Suppressor macrophage (primary cell): ENCODE measurements around the gene NFATC4.

Experiments used
- DNase-seq, 4 experiments: peaks; one replicate each; pipeline ENCODE4 v3.0.0-alpha.2; 2020 to 2022

Gene NFATC4

DNA sequence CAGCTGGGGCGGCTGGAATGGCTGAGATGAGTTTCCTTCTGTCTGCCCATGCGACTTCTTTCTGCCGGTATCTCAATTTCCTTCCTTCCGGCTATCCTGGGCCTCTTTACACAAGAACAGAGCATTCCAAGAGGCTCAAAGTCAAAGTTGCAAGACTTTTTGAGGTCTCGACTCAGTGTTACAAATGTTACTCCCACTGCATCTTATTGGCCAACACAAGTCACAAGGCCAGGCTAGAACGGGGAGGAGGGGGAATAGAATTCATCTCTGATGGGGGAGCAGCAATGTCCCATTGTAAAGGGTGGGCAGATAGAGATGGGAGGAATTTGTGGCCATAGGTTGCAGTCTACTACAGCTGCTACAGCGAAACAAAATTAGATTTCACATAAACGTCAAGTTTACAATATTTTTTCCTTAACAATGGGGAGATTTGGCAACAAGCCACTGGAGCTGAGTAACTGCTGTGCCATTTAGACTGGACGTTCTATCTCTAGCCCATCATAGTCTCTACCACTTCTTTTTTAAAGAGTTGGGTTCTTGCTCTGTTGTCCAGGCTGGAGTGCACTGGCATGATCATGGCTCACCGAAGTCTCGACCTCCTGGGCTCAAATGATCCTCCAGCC is 21.4 kb downstream of the NFATC4 start:
- DNase-seq: no peak

DNA sequence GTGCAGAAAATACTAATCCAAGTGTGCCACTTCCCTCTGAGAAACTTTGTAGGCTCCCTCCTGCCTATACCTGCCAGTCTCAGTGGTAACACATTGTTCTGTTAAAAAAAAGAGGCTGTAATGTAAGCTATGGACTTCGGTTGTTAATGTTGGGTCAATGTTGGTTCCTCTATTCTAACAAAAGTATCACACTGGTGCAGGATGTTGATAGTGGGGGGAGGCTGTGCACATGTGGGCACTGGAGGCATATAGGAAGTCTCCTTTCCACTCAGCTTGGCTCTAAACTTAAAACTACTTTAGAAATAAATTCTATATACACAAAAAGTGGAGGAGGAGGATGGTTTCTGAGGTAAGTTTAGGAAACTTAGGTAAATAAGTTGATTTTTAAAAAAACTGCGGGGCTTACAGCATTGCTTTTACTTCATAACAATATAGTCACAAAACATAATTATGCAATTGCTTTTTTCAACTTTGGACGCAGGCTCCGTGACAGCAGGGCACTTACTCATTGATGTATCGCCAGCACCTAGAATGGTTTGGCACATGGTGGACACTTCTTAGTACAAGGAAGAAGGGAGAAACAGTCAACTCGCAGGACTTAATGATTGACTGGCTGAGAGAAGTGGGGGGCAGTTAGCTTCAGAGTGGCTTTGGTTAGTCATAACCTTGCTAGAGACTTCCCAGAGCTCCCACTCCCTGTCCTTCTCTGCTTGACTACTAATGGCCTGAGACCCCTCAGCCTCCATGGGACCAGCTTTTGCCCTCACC is 22.9 kb downstream of the NFATC4 start:
- peak; percentile 17 to 47 (median 38) for DNase-seq

DNA sequence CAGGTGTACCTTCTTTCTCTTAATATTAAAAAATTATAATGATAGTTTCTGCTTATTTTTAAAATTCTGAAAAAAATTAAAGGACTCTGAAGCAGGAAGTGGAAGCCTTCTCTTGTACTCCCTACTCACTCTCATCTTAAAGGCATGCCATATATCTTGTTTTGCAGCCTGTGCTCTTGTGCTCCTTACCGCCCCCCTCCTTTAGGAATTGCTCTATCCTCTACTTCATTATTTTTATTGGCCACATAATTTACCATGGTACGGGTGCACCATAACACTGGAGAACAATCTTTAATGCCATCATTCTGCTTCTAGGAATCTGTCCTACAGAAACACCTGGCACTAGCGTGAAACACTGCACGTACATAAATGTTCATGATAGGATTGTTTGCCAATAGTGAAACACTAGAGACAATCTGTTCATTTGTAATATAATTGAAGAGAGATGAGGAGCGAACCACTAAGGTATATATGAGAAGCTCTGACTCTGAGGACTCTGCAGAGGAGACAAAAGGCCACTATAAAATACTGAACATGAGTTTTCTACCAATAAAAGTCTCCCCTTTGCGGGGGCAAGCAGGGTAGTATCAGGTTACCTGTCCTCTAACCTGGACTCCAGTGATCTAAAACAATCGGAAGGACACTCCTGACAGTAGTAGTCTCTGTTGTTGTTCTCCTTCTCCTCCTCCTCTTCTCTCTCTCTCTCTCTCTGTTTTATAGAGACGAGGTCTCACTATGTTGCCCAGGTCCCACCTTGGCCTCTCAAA is 24.5 kb downstream of the NFATC4 start:
- DNase-seq: no peak

DNA sequence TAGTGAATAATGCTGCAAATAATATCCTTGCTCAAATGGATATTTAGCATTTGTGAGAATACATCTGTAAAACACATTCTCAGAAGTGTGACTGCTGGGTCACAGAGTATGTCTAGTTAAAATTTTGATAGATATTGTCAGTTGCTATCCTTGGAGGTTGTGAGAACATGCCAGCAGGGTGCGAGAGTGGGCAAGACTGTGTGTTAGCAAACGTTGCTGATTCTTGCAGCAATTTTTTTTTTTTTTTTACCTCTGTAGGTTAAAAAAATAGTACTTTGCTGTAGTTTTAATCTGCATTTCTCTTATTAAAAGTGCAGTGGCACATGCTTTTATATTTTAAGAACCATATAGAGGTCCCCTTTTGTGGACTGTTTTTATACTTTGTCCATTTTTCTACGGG is 26.3 kb downstream of the NFATC4 start:
- no peak for DNase-seq

DNA sequence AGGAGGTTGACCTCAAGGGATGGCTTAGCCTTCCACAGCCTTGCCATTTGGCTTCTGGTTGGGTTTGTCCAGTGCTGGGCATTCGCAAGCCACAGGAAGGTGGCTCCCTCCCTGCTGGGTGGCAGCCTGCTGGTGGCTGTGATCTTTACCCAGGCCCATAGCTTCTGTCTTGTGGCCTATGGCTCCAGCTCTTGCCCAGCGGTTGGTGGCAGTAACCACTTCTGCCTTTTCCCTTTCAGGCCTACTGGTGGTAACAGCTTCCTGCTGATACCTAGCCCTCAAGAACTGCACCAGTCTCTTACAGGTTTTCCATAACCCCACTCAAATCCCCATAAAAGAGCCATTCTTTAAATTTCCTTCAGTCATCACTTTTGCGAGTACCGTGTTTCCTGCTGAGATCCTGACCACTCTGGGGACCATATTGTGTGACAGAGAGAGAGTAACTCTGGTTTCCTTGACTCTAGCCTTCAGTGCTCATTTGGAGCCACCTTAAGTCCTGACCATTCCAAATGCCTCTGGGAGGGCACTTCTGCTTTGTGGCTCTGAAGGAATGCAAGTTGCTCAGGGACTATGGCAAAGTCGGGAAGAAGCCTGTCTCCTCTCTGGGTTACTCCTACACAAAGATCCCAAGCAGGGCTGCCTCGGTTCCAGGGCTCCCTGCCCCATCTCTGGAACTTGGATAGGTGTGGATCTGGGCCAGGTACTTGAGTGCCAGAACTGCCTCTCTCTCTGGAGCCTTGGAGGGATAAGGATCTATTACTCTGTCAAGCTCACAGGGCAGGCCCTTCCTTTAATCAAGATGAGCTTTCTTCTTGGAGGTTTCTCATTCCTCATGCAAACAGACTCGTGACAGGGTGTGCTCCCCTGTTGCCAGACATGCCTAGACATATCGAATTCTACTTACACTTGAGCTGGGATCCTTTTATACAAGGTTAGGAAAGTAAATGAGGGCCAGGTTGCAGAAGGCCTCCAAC is 27.9 kb downstream of the NFATC4 start:
- DNase-seq: peak in 3 of 4 experiments; percentile 42 to 64 (median 62)

DNA sequence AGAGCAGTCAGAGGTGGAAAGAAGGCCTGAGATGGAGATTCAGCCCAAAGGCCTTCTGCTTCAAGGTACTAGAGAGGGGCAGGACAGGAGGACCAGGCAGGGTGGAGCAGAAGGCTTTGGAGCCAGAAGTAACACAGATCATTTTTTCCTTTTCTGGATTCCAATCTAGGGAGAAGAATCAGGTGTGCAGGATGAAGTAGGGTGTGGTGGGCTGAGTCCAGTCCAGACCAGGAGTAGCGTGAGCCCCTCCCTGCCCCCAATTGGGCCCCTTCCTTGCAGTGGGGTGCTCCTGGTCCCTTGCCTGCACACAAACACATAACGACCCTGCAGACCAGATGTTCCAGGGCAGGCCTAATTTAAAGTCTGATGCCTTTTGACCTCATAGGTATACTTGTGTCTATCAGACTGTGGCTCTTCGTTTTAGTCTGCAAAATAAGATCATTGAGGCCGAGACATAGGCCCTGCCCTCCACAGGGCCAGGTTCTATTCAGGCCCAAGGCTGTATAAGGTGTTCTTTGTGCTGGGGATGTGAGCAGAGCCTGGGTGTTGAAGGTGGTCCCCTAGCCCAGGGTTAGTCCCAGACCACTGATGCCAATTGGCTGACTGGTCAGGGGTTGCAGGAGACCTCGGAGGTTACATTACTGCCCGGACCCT is 29.8 kb downstream of the NFATC4 start:
- no peak for DNase-seq

DNA sequence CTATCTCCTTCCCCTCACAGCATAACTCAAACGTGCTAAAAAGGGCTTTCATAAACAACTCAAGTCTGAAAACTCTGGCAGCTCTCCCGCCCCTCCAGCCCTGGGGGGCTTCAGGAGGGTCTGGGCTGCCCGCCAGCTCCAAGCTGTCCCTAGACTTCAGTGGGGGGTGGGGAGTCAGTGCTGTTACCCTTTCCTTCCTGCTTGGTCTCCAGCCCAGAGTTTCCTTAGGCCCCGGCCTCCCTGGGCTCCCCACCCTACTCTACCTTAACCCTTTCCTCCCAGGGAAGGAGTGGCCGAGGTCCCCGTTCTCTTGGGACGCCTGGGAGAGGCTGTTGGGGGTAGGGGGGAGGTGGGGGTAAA is 30.3 kb downstream of the NFATC4 start:
- DNase-seq: no peak

DNA sequence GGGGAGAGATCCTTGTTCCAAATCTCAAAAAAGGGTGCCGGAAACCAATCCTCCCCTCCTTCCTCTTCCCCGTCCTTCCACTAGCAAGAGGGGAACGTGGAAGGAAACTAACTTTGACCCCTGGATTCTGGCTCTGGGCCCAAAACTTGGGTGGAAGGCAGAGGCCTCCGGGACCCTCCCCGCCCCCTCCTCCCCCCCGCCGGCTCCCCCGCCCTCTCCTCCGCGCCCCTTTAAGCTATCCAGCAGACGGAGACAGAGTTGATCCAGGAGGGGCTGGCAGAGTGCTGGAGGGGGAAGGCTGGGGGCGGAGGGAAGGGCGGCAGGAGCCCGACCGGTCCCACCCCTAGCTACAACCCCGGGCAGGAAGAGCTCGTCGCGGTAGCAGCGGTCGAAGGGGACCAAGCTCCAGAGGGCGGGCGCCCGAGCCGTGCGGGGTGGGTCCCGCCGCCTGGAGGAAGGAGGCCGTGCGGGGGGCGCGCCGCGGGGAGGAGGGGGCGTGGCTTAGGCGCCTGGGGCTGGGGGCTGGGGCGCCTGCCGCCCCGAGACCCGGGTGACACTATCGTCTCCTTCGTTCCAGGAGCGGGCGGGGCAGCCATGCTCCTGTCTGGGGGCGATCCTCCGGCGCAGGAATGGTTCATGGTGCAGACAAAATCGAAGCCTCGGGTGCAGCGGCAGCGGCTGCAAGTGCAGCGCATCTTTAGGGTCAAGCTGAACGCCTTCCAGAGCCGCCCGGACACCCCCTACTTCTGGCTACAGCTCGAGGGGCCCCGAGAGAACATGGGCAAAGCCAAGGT is 30.9 kb downstream of the NFATC4 start, which contains the start of gene NYNRIN:
TSS of gene NYNRIN (plus strand) at position 351 of the 794 bp plus-strand sequence. CDS start at position 595, 244 bp downstream.
- peak in 3 of 4 experiments; percentile 9 to 23 (median 22) for DNase-seq

DNA sequence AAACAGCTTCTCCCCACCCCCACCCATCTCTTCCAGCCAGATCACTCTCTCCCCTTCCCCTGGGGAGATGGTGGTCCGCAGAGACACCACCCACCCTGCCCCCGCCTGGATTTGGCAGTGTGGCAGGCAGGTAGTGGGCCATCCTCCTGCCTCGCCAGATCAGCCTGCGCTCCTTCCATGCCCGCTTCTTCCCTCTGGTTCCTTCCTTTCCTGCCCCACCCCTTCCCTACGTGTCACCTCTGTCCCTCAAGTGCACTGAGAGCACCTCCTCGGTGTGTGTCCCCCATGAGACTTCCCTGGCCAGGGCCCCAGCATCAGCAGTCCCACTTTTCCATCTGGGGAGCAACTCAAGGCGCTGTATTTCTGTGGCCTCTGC is 31.5 kb downstream of the NFATC4 start:
- no peak for DNase-seq

DNA sequence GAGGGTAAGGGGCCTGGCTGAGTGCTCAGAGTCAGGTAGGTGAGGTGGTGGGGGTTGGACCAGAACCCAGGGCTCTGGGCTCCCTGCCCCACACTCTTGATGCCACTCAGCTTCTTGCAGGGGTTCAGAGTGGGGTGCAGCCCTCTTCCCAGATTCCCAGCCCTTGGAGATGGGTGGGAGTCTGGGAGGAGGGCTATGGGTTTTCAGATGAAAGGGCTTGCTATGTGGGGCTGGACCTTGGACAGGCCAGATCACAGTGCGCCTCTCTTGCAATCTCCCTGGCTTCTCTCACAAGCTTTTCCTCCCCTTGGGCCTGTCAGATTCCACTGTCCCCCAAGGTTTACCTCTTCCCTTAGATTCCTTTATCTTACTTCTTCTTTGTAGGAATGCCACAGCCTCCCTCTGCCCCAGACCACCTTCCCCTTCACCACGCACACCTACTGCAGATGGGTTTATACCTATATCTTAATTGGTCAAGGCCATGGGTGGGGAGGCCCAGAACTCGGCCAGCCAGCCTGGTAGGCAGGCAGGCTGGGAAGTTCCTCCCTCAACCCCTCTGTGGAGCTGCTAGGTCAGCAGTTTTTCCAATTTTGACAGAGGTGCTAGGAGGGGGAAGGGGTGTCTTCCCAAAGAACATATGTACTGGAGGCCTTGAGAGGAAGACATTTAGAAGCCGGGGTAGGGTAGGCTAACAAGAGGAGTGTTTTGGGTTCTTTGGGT is 32.2 kb downstream of the NFATC4 start:
- DNase-seq: peak in 2 of 4 experiments; percentile 35 to 64

DNA sequence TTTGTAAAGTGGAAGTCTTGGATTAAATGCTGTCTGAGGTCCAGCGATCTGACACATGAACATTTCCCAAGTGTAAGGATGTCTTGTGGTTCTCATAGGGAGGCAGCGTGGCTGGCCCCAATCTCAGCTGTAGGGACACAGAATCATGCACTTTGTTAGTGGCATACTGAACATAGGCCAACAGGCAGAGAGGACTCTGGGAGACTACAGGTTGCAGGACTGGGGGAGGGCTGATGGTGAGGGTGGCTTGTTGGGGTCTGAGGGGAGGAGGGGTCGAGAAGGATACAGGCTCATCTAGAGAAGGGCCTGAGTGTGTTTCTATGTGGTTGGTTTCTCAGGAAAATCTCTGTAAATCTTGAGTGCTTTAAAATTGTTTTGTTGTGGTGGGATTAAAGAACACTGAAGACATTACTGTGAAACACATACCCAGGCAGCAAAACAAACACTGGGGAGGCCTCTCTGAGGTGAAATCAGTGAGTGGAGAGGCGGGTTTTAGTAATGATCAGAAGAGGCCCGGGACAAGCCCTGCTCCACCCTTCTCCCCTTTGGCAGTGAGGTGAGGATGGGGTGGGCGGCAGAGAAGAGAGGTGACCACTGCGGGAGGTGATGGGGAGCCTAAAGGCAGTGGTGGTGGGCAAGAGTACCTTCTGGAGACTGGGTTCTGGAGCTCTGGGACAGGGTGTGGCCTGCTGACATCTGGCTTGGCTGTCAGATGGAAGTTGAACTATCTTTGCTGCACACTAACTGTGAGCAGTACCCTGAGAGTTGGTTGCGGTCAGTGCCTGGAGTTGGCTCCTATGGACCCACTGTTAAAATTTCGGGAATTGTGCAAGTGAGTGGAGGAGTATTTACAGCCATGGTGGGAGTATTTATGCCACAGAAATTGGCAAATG is 34.1 kb downstream of the NFATC4 start:
- DNase-seq: no peak

DNA sequence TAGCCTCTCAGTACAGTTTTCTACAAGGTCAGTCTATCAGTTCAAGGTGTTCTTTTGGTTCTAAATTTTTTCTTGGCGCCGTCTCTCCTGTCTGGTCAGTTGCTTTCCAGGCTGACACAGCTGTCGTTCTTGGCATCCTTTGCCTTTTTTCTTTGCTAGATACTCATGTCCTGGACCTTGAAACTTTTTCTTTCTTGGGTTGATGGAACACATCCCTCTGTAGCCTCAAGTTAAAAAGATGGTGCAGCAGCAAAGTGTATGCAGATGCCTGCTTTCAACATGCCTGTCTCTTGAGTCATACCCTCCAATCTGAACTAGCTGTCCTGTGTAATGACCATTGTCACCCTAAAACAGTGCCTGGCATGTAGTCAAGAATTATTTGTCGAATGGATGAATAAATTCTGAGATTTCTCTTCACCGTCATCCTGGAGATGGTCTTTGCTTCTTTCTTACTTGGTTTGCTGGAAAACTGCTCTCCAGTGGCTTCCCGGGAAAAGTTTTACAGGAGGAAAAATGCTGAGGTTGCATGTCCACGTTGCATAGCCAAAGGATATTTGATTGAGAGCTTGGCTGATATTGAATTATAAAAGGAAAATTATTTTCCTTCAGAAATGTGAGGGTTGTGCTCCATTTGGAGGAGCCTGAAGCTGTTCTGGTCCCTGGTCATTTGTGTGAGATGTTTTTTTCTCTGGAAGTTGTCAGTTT is 35.5 kb downstream of the NFATC4 start:
- DNase-seq: no peak

DNA sequence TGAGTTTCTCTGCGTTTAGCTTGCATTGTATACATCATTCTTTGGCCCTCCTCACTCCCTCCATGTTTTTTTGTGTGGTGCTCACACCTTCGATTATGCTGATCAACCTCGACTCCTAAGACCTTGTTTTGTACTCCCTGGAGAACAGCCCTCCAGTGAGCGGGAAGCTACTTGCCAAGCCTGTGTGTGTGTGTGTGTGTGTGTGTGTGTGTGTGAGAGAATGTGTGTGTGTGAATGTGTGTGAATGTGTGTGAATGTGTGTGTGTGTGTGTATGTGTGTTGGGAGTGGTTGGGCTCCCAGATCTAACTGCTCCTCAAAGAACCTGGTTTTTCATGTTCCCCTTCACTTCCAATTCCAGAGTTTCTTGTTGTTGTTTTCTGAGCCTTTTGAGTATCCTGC is 36.8 kb downstream of the NFATC4 start:
- DNase-seq: no peak

DNA sequence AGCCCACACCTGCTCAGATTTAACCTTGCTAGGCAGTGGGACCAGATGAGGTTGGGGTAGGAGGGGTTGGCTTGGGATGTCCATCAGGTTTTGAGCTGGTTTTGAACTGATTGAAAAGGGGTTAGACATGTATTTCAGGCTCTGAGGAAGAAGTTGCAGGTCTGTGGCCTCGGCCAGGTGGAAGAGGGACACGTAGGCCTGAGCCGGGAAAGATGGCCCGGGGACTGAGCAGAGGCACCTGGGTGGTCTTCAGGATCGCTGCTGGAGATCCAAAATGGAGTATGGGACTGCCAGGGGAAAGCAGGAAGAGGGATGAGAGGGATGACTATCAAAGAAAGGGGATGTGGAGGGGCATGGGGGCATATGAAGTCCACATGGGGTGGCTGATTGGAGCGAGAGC is 38.4 kb downstream of the NFATC4 start:
- no peak for DNase-seq

DNA sequence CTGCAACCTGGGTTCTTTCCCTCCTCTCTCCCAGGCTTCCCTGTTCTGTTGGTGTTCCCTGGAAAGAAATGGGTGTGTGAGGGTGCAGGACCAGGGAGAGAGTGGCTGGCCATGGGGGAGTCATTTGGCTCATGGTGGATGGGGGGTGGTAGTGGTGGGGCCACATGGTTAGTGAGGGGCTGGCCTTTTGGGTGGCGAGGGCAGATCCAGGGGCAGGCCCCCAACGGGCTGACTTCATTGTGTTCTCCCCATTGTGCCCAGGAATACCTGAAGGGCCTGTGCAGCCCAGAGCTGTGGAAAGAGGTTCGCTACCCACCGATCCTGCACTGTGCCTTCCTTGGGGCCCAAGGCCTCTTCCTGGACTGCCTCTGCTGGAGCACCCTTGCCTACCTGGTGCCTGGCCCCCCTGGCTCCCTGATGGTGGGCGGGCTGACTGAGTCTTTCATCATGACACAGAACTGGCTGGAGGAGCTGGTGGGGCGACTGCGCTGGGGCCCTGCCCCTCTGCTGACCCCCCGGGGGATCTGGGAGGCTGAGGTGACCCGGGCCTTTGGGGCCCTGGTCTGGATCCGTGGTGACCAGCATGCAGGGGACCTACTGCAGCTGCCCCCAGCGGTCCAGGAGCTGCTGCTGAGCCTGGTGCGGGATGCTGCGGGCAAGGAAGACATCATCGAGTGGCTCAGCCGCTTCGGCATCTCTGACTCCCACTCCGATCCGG is 39.8 kb downstream of the NFATC4 start:
- DNase-seq: no peak

DNA sequence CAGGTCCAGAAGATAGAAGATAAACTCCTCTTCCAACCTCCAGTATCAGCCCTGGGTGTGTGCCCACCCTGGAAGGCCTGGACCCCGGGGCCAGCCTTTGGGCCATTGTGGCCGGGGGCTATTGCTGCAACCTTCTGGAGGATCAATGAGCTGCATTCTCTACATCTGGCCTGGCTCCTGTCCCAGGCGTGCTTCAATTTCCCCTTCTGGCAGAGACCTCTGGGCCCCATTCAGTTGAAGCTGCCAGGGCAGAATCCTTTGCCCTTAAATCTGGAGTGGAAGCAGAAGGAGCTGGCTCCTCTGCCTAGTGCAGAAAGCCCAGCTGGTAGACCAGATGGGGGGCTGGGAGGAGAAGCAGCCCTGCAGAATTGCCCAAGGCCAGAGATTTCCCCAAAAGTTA is 40.8 kb downstream of the NFATC4 start:
- no peak for DNase-seq

DNA sequence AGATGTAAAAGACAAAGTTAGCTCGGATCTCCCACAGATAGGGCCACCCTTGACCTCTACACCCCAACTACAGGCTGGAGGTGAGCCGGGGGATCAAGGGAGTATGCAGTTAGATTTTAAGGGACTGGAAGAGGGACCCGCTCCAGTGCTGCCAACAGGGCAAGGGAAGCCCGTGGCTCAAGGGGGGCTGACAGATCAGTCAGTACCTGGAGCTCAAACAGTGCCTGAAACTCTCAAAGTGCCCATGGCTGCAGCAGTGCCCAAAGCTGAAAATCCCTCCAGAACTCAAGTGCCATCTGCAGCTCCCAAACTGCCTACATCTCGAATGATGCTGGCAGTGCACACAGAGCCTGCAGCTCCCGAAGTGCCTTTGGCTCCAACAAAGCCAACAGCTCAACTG is 41.2 kb downstream of the NFATC4 start:
- DNase-seq: no peak

DNA sequence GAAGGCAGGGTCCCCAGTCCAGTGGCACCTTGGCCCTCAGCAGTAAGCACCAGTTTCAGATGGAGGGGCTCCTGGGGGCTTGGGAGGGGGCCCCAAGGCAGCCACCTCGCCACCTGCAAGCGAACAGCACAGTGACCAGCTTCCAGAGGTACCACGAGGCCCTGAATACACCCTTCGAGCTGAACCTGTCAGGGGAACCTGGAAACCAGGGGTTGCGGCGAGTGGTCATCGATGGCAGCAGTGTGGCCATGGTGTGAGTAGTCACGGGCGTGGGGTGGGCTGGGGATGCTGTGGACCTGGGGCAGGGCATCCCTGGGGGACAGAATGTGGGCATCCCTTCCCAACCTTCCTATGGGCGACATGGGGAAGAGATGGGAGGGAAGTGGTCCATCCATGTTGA is 42.0 kb downstream of the NFATC4 start:
- no peak for DNase-seq
